GM19023 (cell line): Measurements from ENCODE around the gene DGKQ.
"Not testable (repeated sequence)": the region's sequence is repeated elsewhere in the genome, so short reads cannot be mapped to it uniquely, and the experiment has no call there.

Source experiments
- ATAC-seq: cut with Tn5 transposase; IDR thresholded peaks from one replicate; pipeline ENCODE4 v1.9.1; 2021; ENCODE audit warnings: mild to moderate bottlenecking, moderate library complexity; ENCODE audit not compliant: unreplicated experiment

The DGKQ gene

GRCh38 chr4:952881-953573 is 20.3 kb downstream of the DGKQ start:
- ATAC-seq: no peak

GRCh38 chr4:951594-952468 is 21.5 kb downstream of the DGKQ start:
- ATAC-seq: no peak

GRCh38 chr4:951186-951585 is 22.2 kb downstream of the DGKQ start:
- ATAC-seq: no peak

- ATAC-seq: no peak
These were observed 23.0 kb downstream of the DGKQ start for GRCh38 chr4:950136-951020.

GRCh38 chr4:949656-950055 is 23.7 kb downstream of the DGKQ start:
- ATAC-seq: no peak

GRCh38 chr4:948936-949300 is 24.5 kb downstream of the DGKQ start:
- no peak for ATAC-seq

GRCh38 chr4:948101-948935 is 25.1 kb downstream of the DGKQ start:
- ATAC-seq: no peak

- no peak for ATAC-seq
These were observed 25.8 kb downstream of the DGKQ start for GRCh38 chr4:947491-947971.

GRCh38 chr4:946517-947471 is 26.6 kb downstream of the DGKQ start:
- ATAC-seq: no peak

GRCh38 chr4:946103-946450 is 27.3 kb downstream of the DGKQ start:
- no peak for ATAC-seq

- ATAC-seq: no peak
These were observed 27.9 kb downstream of the DGKQ start for GRCh38 chr4:945274-946102.

GRCh38 chr4:939508-939907 is 33.9 kb downstream of the DGKQ start:
- not testable (repeated sequence) for ATAC-seq

- ATAC-seq: peak; percentile 1
These were observed 40.7 kb downstream of the DGKQ start for GRCh38 chr4:932713-933070.

GRCh38 chr4:931960-932712 is 41.2 kb downstream of the DGKQ start, which contains the start of the genes GAK and TMEM175:
Gene GAK (minus strand): TSS chr4:932316. CDS start chr4:932187, 129 bp downstream.
Gene TMEM175 (plus strand): TSS chr4:932460. CDS start chr4:947740, 15,280 bp downstream.
- ATAC-seq: peak; percentile 92

GRCh38 chr4:931194-931959 is 42.0 kb downstream of the DGKQ start:
- ATAC-seq: peak; percentile 3

GRCh38 chr4:930827-931193 is 42.6 kb downstream of the DGKQ start:
- ATAC-seq: no peak

GRCh38 chr4:930028-930551 is 43.3 kb downstream of the DGKQ start:
- ATAC-seq: no peak
